GM18858 (cell line): ENCODE data around the gene IGF2.
"Not testable (repeated sequence)": the region's sequence is repeated elsewhere in the genome, so short reads cannot be mapped to it uniquely, and the experiment has no call there.

Source experiments
- ATAC-seq: cut with Tn5 transposase; IDR thresholded peaks from one replicate; pipeline ENCODE4 v1.9.1; 2021; ENCODE audit not compliant: unreplicated experiment

The IGF2 gene

GRCh38 chr11:2124736-2125484, 14.3 kb downstream of the IGF2 start:
- not testable (repeated sequence) for ATAC-seq

GRCh38 chr11:2123628-2123960, 15.6 kb downstream of the IGF2 start:
- no peak for ATAC-seq

- no peak for ATAC-seq
These were observed 16.1 kb downstream of the IGF2 start for GRCh38 chr11:2122907-2123627.

- ATAC-seq = no peak
These were observed 16.8 kb downstream of the IGF2 start for GRCh38 chr11:2122222-2122906.

- no peak for ATAC-seq
These were observed 17.7 kb downstream of the IGF2 start for GRCh38 chr11:2121227-2122130.

- ATAC-seq = no peak
These were observed 18.7 kb downstream of the IGF2 start for GRCh38 chr11:2120359-2121100.

- no peak for ATAC-seq
These were observed 20.5 kb downstream of the IGF2 start for GRCh38 chr11:2118677-2119076.

- no peak for ATAC-seq
These were observed 22.5 kb downstream of the IGF2 start for GRCh38 chr11:2116680-2117079.

- ATAC-seq = no peak
These were observed 23.9 kb downstream of the IGF2 start for GRCh38 chr11:2115308-2115707.

- no peak for ATAC-seq
These were observed 24.6 kb downstream of the IGF2 start for GRCh38 chr11:2114430-2115241.

- ATAC-seq = no peak
These were observed 25.4 kb downstream of the IGF2 start for GRCh38 chr11:2113776-2114175.

GRCh38 chr11:2110521-2110920, 28.7 kb downstream of the IGF2 start:
- no peak for ATAC-seq

- ATAC-seq = no peak
These were observed 29.6 kb downstream of the IGF2 start for GRCh38 chr11:2109541-2110019.

GRCh38 chr11:2108675-2109491, 30.3 kb downstream of the IGF2 start:
- ATAC-seq = no peak

- no peak for ATAC-seq
These were observed 31.1 kb downstream of the IGF2 start for GRCh38 chr11:2107941-2108630.

- no peak for ATAC-seq
These were observed 31.7 kb downstream of the IGF2 start for GRCh38 chr11:2107521-2107920.

- no peak for ATAC-seq
These were observed 32.5 kb downstream of the IGF2 start for GRCh38 chr11:2106583-2107209.
